Activated CD4-positive, alpha-beta memory T cell treated with anti-CD3 and anti-CD28 coated beads, Interleukin-2, amount 10 ng/mL, durations not matched to agents 7 days and 5 days (primary cell): ENCODE data around the gene COG5. TPM values are rescaled to one million over a fixed set of nuclear protein-coding genes. Genes with fewer than 3 reads are reported as not detected.

Source experiments
- CTCF ChIA-PET: fragments of 350-600 bp; sonication (Branson Sonifier 250); formaldehyde crosslinking; loops from one replicate; lab custom pipeline; 2021; ENCODE audit warnings: antibody characterized with exemption, inconsistent platforms; lab: Charles Lee
- POLR2A ChIA-PET: fragments of 350-600 bp; sonication (Branson Sonifier 250); formaldehyde crosslinking; loops from one replicate; lab custom pipeline; 2021; ENCODE audit warnings: antibody characterized with exemption; lab: Charles Lee
- DNase-seq: peaks from one replicate; pipeline ENCODE4 v3.0.0-alpha.2; 2020
- H3K27ac Mint-ChIP-seq: one replicate; pipeline ENCODE4 v1.8.0; 2021; ENCODE audit warnings: mild to moderate bottlenecking, mixed read lengths
- H3K27me3 Mint-ChIP-seq: one replicate; pipeline ENCODE4 v1.8.0; 2021; ENCODE audit warnings: mixed read lengths
- H3K36me3 Mint-ChIP-seq: one replicate; pipeline ENCODE4 v1.8.0; 2021; ENCODE audit warnings: low read depth, mixed read lengths
- H3K4me1 Mint-ChIP-seq: one replicate; pipeline ENCODE4 v1.8.0; 2021; ENCODE audit warnings: mixed read lengths
- H3K4me3 Mint-ChIP-seq: one replicate; pipeline ENCODE4 v1.8.0; 2021; ENCODE audit warnings: mild to moderate bottlenecking, mixed read lengths
- H3K9me3 Mint-ChIP-seq: one replicate; pipeline ENCODE4 v1.8.0; 2021; ENCODE audit warnings: mixed read lengths
- total RNA-seq, 2 experiments: library from RNA; stranded (reverse); gene quantifications; one replicate each; pipeline ENCODE4 v1.2.3, GENCODE V29; 2021

COG5 gene
- total RNA-seq, 2 experiments from 2014 or later = 40.1 to 45.3 TPM

DNA sequence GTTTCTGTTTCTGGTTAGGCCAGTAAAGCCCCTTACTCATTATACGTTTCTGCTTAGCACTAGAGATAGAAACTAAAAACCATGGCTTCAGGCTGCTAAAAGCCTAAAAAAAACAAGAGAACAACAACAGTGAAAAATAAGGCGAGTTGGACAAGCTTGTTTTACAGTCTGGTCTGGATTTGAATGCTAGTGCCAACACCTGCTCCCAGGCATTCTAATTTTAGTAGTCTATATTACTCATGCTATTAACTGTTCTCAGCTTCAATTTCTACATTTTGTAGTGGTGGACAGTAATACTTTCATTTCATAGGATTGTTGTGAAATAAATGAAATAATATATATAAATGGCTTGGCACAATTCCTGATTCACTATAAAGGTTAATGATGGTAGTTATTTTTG is 286.4 kb downstream of the COG5 start:
- no peak overlapping the region for H3K4me3 Mint-ChIP-seq
- no peaks in the 10 kb centered on the region for H3K9me3 Mint-ChIP-seq
- ChIA-PET CTCF (no interaction called here), POLR2A (no interaction called here)
- H3K27me3 Mint-ChIP-seq = no peaks in the 10 kb centered on the region
- H3K36me3 Mint-ChIP-seq = peaks cover 13% of the 10 kb centered on the region
- DNase-seq = no peak
- peaks cover 3% of the 10 kb centered on the region for H3K4me1 Mint-ChIP-seq
- H3K27ac Mint-ChIP-seq = no peak overlapping the region

DNA sequence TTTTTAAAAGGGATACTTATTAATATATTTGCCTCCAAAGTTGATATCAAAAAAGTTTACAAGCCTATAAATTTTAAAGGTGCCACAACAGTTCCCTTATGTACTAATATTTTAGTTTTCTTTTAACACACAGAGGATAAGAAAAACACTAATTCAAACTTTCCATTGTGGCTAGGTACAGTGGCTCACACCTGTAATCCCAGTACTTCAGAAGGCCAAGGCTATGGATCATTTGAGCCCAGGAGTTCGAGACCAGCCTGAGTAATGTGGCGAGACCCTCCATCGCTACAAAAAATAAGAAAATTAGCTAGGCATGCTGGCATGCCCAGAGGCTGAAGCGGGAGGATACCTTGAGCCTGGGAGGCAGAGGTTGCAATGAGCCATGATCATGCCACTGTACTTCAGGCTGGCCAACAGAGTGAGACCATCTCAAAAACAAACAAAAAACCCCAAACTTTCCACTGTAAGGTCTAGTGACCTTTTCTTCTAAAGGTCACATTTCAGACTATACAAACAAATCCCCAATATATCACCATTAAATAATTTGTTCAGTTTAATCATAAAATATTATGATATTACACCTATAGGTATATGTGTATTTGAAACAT is 287.4 kb downstream of the COG5 start:
- CTCF ChIA-PET = no interaction called here
- no peak overlapping the region for H3K27ac Mint-ChIP-seq
- no peak overlapping the region for H3K4me3 Mint-ChIP-seq

DNA sequence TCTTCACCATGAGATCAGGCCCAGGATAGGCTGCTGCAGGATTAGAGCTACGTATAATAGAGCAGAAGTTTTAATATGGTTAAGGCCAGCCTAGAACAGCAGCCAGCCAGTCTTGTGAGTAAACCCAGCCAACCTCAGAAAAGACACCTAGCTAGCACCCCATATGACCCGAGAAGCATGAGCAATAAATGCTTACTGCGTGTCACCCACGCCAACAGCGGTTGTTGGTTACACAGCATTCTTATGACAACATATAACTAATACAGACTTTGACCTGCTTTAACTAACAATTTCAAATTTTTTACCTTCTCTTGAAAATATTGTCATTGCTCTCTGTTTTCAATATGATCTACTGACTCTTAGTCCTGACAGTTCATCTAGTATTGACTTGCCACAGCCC is 289.2 kb downstream of the COG5 start:
- Mint-ChIP-seq H3K27me3 (no peaks in the 10 kb centered on the region), H3K4me1 (no peaks in the 10 kb centered on the region), H3K9me3 (no peaks in the 10 kb centered on the region), H3K27ac (no peak overlapping the region), H3K4me3 (no peak overlapping the region), H3K36me3 (peaks cover 13% of the 10 kb centered on the region)
- no peak for DNase-seq
- CTCF ChIA-PET = no interaction called here
- POLR2A ChIA-PET = no interaction called here

More for the DNA sequence above, 287.4 kb downstream of the COG5 start:
- DNase-seq = no peak
- POLR2A ChIA-PET = interaction anchor here (0.7 kb wide), 1 partner anchor 659 kb away, joined by 4 read pairs; no protein-coding TSS in a partner anchor
- Mint-ChIP-seq H3K36me3 (peaks cover 13% of the 10 kb centered on the region), H3K27me3 (no peaks in the 10 kb centered on the region), H3K4me1 (peaks cover 2% of the 10 kb centered on the region), H3K9me3 (no peaks in the 10 kb centered on the region)

DNA sequence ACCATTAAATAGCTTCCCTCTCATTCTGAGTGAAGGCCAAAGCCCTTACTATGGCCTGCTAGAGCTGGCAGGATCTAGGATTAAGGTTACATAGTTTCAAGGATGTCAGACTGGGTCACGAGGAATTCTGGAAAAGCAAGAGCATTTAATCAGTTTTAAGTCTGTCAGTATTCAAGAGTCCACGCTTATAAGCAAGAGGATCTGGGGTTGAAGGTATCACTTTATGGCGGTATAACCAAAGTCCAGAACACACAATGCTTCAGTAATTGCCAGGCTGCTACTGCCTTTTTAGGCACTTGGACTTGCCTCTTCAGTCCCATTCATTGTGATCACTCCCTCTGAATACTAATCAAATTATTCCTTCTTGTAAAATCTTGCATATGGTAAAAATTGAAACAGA is 293.9 kb downstream of the COG5 start:
- no peaks in the 10 kb centered on the region for H3K9me3 Mint-ChIP-seq
- POLR2A ChIA-PET = no interaction called here
- H3K27me3 Mint-ChIP-seq = no peaks in the 10 kb centered on the region
- H3K36me3 Mint-ChIP-seq = peaks cover 2% of the 10 kb centered on the region
- CTCF ChIA-PET = no interaction called here
- H3K4me3 Mint-ChIP-seq = no peak overlapping the region
- no peak for DNase-seq
- no peak overlapping the region for H3K27ac Mint-ChIP-seq
- H3K4me1 Mint-ChIP-seq = no peaks in the 10 kb centered on the region

DNA sequence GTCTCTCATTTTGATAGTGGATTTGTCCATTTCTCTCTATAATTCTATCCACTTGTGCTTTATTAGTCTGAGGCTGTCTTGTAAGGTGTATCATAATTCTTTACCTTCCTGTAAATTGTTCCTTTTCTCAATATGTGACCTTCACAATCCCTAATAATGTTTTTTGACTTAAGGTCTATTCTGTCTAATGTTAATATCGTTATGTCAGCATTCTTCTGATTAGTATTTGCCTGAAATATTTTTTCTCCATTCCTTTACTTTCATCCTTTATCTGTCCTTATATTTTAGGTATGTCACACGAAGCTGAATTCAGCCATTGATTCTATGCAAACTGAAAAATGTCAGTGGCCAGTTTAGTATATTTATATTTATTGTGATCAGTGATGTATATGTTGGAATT is 295.1 kb downstream of the COG5 start:
- ChIA-PET POLR2A (no interaction called here), CTCF (no interaction called here)
- H3K4me3 Mint-ChIP-seq = no peak overlapping the region
- DNase-seq = no peak
- no peaks in the 10 kb centered on the region for H3K27me3 Mint-ChIP-seq
- no peaks in the 10 kb centered on the region for H3K9me3 Mint-ChIP-seq
- H3K27ac Mint-ChIP-seq = no peak overlapping the region
- no peaks in the 10 kb centered on the region for H3K36me3 Mint-ChIP-seq
- no peaks in the 10 kb centered on the region for H3K4me1 Mint-ChIP-seq

DNA sequence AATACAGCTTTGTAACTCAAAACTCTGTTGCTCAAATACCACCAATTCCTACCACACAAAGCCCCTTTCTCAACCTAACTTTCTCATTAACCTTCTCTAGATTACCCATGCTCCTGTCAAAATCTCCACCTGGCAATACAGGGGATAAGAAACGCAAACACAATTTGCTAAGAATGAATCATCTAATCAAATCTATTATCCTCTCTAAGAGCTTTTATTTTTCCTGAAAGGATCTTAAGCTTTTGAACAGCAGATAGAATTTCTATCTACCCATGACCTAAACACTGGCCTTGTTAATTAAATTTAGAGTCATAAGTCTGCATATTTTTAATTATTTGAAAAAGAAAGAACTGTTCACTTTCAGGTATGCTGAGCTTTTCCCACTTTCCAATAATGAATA is 296.6 kb downstream of the COG5 start:
- Mint-ChIP-seq H3K4me1 (no peaks in the 10 kb centered on the region), H3K36me3 (peaks cover 2% of the 10 kb centered on the region), H3K4me3 (no peak overlapping the region), H3K27me3 (no peaks in the 10 kb centered on the region), H3K27ac (no peak overlapping the region), H3K9me3 (no peaks in the 10 kb centered on the region)
- ChIA-PET CTCF (no interaction called here), POLR2A (no interaction called here)
- DNase-seq = no peak

DNA sequence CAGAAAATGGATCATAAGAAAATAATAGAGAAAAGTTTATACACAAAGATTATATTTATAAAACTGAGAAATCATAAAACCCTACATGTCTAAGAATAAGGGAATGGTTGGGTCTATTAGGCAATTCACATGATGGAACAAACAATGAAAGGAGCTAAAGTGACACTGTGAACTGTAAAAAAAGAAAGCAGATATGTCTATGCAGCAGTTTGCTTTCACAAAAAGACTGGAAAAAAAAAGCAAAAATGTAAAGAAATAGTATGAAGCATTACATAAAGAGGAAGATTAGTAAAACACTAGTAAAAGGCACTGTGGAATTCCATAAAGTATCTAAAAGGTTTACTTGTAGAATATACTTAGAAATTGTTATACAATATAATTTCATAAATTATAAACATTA is 299.0 kb downstream of the COG5 start:
- no peaks in the 10 kb centered on the region for H3K27me3 Mint-ChIP-seq
- H3K9me3 Mint-ChIP-seq = no peaks in the 10 kb centered on the region
- no peaks in the 10 kb centered on the region for H3K4me1 Mint-ChIP-seq
- no peak overlapping the region for H3K27ac Mint-ChIP-seq
- POLR2A ChIA-PET = no interaction called here
- CTCF ChIA-PET = no interaction called here
- H3K4me3 Mint-ChIP-seq = no peak overlapping the region
- no peak for DNase-seq
- peaks cover 3% of the 10 kb centered on the region for H3K36me3 Mint-ChIP-seq

DNA sequence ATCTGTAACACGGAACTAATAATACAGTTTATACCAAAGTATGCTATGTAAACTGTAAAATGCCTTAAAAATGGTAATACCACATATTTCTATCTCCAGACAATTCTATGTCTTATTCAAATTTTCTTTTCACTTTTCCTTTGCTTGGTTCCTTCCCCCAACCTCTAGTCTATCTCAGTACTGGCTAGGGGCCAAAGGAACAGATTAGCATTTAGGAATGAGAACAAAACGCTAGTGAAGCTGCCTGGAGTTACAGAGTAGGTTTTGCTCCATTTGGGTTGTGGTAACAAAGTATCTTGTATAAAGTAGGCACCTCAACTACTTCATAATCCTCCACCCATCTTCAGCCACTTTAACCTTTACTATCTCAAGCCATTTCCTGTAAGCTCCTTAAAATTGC is 300.9 kb downstream of the COG5 start:
- CTCF ChIA-PET = no interaction called here
- Mint-ChIP-seq H3K27me3 (no peaks in the 10 kb centered on the region), H3K36me3 (peaks cover 3% of the 10 kb centered on the region), H3K4me1 (no peaks in the 10 kb centered on the region), H3K27ac (no peak overlapping the region), H3K4me3 (no peak overlapping the region), H3K9me3 (no peaks in the 10 kb centered on the region)
- no peak for DNase-seq
- POLR2A ChIA-PET = no interaction called here

DNA sequence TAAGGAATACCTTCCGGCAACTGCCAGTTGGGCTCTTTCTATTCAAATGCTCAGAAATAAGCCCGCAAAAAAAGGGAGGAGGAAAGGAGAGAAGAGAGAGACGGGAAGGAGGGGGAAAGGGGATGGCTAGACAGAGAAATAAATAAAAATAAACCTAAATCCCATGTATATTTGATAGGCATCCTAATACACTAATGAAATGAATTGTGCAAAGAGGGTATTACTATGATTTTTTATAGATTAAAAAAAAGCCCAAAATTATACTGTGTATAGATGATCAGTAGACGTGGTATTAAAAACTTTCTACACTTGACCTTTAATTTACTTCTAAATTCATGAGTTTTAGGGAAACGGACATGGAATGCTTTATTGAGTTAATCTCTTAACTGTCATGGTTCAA is 305.0 kb downstream of the COG5 start:
- H3K9me3 Mint-ChIP-seq = no peaks in the 10 kb centered on the region
- ChIA-PET POLR2A (no interaction called here), CTCF (no interaction called here)
- DNase-seq = no peak
- peaks cover 3% of the 10 kb centered on the region for H3K36me3 Mint-ChIP-seq
- H3K27ac Mint-ChIP-seq = no peak overlapping the region
- H3K27me3 Mint-ChIP-seq = no peaks in the 10 kb centered on the region
- no peak overlapping the region for H3K4me3 Mint-ChIP-seq
- no peaks in the 10 kb centered on the region for H3K4me1 Mint-ChIP-seq

DNA sequence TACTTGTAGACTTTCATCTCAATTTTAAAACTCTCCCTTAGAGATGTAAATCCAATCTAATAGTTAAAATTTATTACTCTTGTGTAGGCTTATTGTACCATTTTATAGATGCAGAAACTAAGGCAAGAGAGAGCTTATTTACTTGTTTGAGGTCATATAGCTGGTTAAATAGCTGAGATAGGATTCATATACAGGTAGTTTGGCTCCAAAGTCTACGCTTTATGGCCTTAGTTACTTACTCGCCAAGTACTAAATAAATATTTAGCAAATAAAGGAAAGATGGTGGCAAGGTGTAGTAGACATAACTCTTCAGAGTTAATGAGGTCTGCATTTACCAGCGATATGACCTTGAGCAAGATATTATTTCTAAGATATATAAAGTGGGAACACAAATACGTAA is 308.1 kb downstream of the COG5 start:
- H3K9me3 Mint-ChIP-seq = no peaks in the 10 kb centered on the region
- H3K4me1 Mint-ChIP-seq = no peaks in the 10 kb centered on the region
- H3K27me3 Mint-ChIP-seq = no peaks in the 10 kb centered on the region
- ChIA-PET CTCF (no interaction called here), POLR2A (no interaction called here)
- no peak for DNase-seq
- H3K36me3 Mint-ChIP-seq = no peaks in the 10 kb centered on the region
- H3K4me3 Mint-ChIP-seq = no peak overlapping the region
- no peak overlapping the region for H3K27ac Mint-ChIP-seq

DNA sequence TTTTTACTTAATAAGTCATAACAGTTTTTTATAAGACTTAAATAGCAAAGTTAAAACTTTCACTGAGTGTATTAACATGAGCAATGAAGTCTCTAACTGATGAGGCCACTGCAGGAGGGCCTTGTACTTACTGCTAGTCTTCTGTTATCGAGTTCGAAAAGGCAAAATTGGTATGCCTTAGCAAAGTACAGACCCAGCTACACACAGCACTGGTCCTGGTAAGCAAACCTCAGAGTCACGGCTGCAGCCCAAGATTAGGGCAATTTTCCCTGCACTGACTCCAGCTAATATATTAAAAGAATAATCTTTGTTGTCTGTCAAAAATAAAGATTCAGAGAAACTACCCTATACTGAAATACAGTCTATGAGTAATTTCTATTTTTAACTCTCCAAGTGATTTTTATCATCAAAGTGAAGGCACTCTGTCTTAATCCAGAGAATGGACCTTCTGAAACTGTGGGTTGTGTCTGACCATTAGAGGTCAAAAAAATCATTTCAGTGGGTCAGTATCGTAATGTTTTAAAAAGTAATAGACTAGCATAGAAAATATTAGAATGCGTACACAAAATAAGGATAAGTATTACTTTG is 309.2 kb downstream of the COG5 start:
- Mint-ChIP-seq H3K9me3 (no peaks in the 10 kb centered on the region), H3K27ac (no peak overlapping the region), H3K4me1 (no peaks in the 10 kb centered on the region), H3K36me3 (no peaks in the 10 kb centered on the region), H3K27me3 (no peaks in the 10 kb centered on the region), H3K4me3 (no peak overlapping the region)
- DNase-seq = no peak
- POLR2A ChIA-PET = no interaction called here
- CTCF ChIA-PET = no interaction called here

DNA sequence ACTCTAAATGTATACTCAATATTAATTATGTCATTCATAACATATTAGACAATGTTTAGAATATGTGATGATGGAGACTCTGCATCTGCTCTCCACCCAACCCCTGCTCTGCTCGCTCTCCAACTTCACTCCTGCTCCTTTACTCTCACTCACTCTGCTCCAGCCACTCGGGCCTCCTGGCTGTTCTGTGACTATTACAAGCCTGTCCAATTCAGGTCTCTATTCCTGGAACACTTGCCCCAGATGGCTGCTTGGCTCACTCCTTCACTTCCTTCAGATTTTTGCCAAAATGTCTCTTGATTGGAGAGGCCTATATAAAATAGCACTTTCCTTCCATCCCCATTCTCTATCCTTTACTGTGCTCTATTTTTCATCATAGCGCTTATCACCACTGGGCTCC is 310.1 kb downstream of the COG5 start:
- no peak for DNase-seq
- no peak overlapping the region for H3K27ac Mint-ChIP-seq
- ChIA-PET CTCF (no interaction called here), POLR2A (no interaction called here)
- H3K27me3 Mint-ChIP-seq = no peaks in the 10 kb centered on the region
- H3K36me3 Mint-ChIP-seq = no peaks in the 10 kb centered on the region
- no peaks in the 10 kb centered on the region for H3K4me1 Mint-ChIP-seq
- H3K9me3 Mint-ChIP-seq = no peaks in the 10 kb centered on the region
- no peak overlapping the region for H3K4me3 Mint-ChIP-seq

DNA sequence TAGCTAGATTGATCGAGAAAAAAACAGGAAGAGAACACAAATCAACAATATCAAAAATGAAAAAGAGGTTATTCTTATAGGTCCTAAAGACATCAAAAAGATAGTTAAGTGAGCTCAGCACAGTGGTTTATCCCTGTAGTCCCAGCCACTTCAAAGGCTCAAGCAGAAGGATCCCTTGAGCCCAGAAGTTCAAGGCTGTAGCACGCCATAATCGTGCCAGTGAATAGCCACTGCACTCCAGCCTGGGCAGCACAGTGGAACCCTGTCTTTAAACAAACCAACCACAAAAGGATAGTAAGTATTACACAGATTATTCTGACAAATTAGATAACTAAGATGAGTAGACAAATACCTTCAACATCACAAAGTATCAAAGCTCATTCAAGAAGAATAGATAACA is 311.8 kb downstream of the COG5 start:
- peaks cover 11% of the 10 kb centered on the region for H3K36me3 Mint-ChIP-seq
- no peak for DNase-seq
- no peaks in the 10 kb centered on the region for H3K4me1 Mint-ChIP-seq
- CTCF ChIA-PET = no interaction called here
- POLR2A ChIA-PET = no interaction called here
- no peaks in the 10 kb centered on the region for H3K9me3 Mint-ChIP-seq
- H3K27ac Mint-ChIP-seq = no peak overlapping the region
- H3K27me3 Mint-ChIP-seq = no peaks in the 10 kb centered on the region
- no peak overlapping the region for H3K4me3 Mint-ChIP-seq

DNA sequence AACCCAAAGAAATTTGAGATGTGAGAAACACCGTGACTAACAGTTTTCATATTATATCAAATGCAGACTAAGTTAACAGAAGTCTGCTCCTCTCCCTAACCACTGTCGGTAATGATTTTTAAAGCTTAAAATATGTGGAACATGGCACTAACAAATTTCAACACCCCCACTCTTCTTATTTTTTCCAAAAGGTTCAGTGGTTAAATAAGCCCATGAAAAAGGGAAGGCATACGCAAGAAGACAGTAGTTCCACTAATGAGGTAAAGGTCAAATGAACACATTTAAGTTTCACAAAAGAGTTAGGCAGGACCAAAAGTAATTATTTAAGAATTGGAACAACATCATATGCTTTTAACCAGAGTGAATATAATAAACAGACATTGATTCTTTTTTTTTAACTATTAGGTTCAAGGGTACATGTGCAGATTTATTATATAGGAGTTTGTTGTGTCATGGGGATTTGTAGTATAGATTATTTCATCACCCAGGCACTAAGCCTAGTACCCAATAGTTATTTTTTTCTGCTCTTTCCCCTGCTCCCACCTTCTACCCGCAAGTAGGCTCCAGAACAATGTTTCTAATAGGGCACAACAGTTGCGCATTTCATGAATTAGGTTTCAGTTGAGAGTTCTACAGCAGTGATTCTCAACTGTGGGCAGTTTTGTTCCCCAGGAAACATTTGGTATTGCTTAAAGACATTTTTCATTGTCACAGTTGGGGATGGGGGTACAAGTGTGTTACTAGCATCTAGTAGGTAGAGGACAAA is 315.0 kb downstream of the COG5 start:
- Mint-ChIP-seq H3K27me3 (no peaks in the 10 kb centered on the region), H3K9me3 (peaks cover 11% of the 10 kb centered on the region), H3K4me3 (no peak overlapping the region), H3K27ac (no peak overlapping the region), H3K36me3 (peaks cover 40% of the 10 kb centered on the region), H3K4me1 (no peaks in the 10 kb centered on the region)
- DNase-seq = no peak
- ChIA-PET CTCF (no interaction called here), POLR2A (no interaction called here)
